Testis (tissue), 2 donors: Measurements from ENCODE around the gene FAM221B.

Experiments used
- POLR2A ChIP-seq: fragments of 450-650 bp; IDR thresholded peaks from one replicate; pipeline ENCODE4 v1.6.1; 2017; ENCODE audit warnings: antibody characterized with exemption, mild to moderate bottlenecking, moderate library complexity
- TF ChIP-seq, protein P1 (sequence below), 3 experiments: fragments of 450-650 bp in 2 of 3; fragments of 200-600 bp in 1 of 3; sonication (generic) in 1 of 3; IDR thresholded peaks; one replicate each; pipeline ENCODE4 v1.5.1; 2016 to 2019; ENCODE audit warnings: antibody characterized with exemption in 3 of 3, mild to moderate bottlenecking in 2 of 3, moderate library complexity in 1 of 3

DNA sequence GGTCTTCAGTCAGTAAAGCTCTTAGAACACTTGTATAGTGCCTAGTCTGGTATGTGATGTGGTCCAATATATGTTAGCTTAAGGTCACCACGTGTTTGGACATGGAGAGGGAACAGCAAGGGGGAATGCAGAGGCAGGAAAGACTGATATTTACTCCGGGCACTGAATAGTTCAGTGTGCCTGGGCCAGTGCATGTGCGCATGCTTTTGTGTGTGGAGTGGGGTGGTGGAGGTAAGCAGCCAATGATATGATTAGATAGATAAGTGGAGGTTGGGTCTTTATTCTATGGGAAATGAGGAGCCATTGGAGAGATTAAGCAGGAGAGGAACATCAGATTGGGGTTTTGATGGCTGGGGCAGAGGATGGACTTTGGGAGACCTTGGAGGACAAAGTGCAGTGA, 27.7 kb upstream of the FAM221B start:
- TF ChIP-seq POLR2A, result no peak
- TF ChIP-seq, protein P1, sequence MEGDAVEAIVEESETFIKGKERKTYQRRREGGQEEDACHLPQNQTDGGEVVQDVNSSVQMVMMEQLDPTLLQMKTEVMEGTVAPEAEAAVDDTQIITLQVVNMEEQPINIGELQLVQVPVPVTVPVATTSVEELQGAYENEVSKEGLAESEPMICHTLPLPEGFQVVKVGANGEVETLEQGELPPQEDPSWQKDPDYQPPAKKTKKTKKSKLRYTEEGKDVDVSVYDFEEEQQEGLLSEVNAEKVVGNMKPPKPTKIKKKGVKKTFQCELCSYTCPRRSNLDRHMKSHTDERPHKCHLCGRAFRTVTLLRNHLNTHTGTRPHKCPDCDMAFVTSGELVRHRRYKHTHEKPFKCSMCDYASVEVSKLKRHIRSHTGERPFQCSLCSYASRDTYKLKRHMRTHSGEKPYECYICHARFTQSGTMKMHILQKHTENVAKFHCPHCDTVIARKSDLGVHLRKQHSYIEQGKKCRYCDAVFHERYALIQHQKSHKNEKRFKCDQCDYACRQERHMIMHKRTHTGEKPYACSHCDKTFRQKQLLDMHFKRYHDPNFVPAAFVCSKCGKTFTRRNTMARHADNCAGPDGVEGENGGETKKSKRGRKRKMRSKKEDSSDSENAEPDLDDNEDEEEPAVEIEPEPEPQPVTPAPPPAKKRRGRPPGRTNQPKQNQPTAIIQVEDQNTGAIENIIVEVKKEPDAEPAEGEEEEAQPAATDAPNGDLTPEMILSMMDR (IDR thresholded peaks at IDR 0.05), result no peak
